ENCODE results near the gene TBC1D7.

TBC1D7 gene

DNA sequence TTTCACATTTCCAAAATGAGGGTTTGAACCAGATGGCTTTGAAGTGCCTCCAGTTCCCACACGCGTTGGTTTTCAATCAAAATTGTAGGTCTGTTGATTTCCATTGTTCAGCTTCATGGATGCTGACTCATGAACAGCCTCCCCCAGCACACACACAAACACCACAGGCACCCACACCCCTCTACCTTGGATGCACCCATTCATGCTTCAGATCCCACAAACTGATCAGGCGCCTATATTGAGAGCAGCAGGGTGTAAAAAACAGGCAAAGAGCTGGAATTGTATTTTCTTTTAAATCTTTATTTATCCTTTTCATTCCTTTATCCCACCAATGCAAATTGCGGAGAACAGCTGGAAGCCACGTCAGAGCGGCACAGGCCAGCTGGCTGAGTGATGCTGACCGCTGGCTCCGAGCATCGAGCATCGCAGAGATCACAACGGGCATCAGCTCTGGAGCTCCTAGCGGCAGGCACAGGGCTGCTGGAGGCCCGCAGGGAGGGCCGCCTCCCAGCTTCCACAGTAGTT is 29.3 kb upstream of the TBC1D7 start:
- in situ Hi-C loops (cut with MboI; ENCODE audit: low sequenced_read_pairs) = no loop called here

DNA sequence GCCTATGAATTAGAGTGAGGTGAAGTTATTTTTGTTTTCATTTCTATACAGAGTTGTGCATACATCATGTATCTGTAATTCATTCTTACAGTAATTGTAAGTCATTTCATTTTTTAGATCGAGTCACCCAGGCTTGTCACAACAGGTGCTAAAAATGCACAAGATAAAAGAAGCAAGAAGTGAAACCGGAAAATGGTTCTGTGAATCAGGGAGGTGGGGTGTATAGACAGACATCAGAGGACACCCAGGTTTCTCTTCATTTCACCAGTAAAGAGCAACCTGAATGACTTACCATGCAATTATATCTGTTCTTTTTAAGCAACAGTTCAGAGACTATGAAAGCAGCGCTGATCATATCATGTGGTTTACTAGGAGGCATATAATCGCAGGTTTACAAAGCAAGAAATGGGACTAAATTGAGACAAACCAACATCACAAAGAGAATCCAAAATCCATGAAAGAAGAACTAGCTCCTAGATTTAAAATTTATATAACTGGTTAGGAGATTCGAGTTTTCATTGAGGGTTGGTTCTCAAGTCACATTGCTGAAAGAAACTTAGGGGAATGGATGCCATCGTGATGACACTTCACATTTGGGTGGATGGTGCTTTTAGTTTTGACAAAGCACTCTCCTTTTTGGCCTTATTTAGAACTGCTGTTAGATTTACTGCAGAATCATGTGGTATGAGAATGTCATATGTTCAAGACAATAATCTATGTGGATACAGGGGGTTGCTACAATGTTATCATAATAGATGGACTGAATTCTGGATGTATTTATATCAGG is 27.9 kb upstream of the TBC1D7 start:
- in situ Hi-C loops (cut with MboI; ENCODE audit: low sequenced_read_pairs) = no loop called here

- in situ Hi-C loops (cut with MboI; ENCODE audit: low sequenced_read_pairs) = no loop called here
These were observed 27.0 kb upstream of the TBC1D7 start for GRCh38 chr6:13355043-13355945.

DNA sequence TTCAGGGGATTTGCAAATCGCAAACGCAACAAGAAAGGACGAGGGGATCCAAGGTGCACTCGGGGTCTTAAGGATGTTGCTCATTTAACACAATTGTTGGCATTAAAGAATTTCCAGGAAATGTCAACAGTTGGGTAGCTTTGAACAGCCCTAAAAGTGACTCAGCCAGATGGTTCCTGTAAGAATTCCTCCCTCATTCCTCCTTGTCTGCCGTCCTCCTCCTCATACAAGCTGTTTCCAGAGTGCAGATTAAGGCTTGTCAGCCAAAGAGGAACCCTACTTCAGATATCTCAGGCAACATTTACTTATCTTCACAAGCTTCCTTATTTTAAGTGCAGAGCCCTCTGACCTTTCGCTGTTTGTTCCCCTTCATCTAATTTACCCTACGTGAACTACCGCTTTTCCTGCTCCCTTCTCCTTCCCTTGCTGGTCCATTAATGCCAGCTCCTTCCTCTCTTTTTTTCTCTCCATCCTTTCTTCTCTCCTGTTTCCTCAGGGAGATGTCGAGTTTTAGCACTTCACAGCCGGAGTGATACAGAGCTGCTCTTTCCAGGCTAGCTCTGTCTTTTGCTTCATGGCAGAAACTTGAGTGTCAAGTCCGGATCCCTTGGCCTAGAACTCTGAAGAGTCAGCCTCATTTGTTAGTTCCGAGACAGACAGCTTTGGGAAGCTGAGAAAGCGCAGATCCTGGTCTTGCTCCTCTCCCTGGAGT is 26.1 kb upstream of the TBC1D7 start:
- in situ Hi-C loops (cut with MboI; ENCODE audit: low sequenced_read_pairs) = no loop called here

GRCh38 chr6:13352165-13352564 is 23.8 kb upstream of the TBC1D7 start:
- in situ Hi-C loops (cut with MboI; ENCODE audit: low sequenced_read_pairs) = no loop called here

- in situ Hi-C loops (cut with MboI; ENCODE audit: low sequenced_read_pairs) = no loop called here
These were observed 22.9 kb upstream of the TBC1D7 start for GRCh38 chr6:13351271-13351670.

- in situ Hi-C loops (cut with MboI; ENCODE audit: low sequenced_read_pairs) = loop anchor here (25.0 kb wide), 2 partner anchors 187 to 712 kb away; no protein-coding TSS in a partner anchor
These were observed 21.6 kb upstream of the TBC1D7 start for GRCh38 chr6:13349811-13350506.

- in situ Hi-C loops (cut with MboI; ENCODE audit: low sequenced_read_pairs) = loop anchor here (25.0 kb wide), 2 partner anchors 189 to 714 kb away; no protein-coding TSS in a partner anchor
These were observed 20.2 kb upstream of the TBC1D7 start for GRCh38 chr6:13348334-13349113.

GRCh38 chr6:13346245-13346644 is 17.9 kb upstream of the TBC1D7 start:
- in situ Hi-C loops (cut with MboI; ENCODE audit: low sequenced_read_pairs) = loop anchor here (25.0 kb wide), 2 partner anchors 191 to 716 kb away; no protein-coding TSS in a partner anchor

DNA sequence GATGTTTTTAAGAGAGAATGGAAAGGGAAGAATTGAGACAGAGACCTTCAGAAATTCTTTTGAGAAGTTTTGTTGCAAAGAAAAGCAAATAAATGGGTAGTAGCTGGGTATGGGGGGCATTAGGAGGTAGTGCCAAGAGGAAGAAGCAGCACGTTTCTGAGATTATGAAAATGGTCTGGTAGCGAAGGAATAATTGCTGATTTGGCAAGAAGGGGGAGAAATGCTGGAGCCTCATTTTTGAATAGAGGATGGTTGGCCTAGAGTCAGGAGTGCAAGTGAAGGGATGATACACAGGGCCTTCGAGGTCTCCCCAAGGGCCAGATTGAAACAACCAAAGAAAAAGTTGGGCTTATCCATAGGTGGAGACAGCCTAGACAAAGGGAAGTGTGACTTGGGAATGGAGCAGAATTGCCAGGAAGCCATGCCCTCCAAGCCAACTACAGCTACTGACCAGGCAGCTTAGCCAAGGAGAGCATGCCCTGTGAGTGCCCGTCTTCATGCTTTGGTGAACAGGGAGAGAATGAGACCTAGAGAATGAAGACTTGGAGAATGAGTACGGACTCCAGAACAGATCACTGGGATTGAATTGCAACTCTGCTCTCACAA is 14.2 kb upstream of the TBC1D7 start:
- in situ Hi-C loops (cut with MboI; ENCODE audit: low sequenced_read_pairs) = loop anchor here (25.0 kb wide), 2 partner anchors 195 to 720 kb away; no protein-coding TSS in a partner anchor

- in situ Hi-C loops (cut with MboI; ENCODE audit: low sequenced_read_pairs) = loop anchor here (10.0 to 25.0 kb wide), 3 partner anchors 197 to 722 kb away; no protein-coding TSS in a partner anchor
These were observed 11.7 kb upstream of the TBC1D7 start for GRCh38 chr6:13339863-13340630.

- in situ Hi-C loops (cut with MboI; ENCODE audit: low sequenced_read_pairs) = loop anchor here (10.0 to 25.0 kb wide), 3 partner anchors 199 to 724 kb away; no protein-coding TSS in a partner anchor
These were observed 9.7 kb upstream of the TBC1D7 start for GRCh38 chr6:13338038-13338437.

- in situ Hi-C loops (cut with MboI; ENCODE audit: low sequenced_read_pairs) = loop anchor here (10.0 to 25.0 kb wide), 3 partner anchors 201 to 726 kb away; no protein-coding TSS in a partner anchor
These were observed 8.2 kb upstream of the TBC1D7 start for GRCh38 chr6:13336553-13336952.

DNA sequence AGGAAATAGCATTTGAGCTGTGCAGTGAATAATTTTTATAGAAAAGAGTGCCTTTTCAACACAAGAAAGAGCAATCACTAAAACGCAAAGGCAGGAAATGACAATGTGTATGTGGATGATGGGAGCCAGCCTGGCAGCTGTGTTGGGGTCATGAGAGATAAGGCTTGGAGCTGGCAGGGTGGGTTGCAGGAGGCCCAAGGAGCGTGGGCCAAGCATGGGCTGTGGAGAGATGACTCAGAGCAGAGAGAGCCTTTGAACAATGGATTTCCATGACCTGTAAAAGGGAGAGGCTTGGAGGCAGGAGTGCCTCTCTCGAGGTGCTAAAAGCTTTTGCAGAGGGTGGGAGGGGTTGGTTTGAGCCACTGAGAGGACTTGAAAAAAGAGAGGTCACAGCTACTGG is 6.6 kb upstream of the TBC1D7 start:
- in situ Hi-C loops (cut with MboI; ENCODE audit: low sequenced_read_pairs) = loop anchor here (10.0 to 25.0 kb wide), 3 partner anchors 202 to 727 kb away; no protein-coding TSS in a partner anchor

GRCh38 chr6:13332349-13332706 is 4.0 kb upstream of the TBC1D7 start:
- in situ Hi-C loops (cut with MboI; ENCODE audit: low sequenced_read_pairs) = loop anchor here (10.0 to 25.0 kb wide), 3 partner anchors 205 to 730 kb away; no protein-coding TSS in a partner anchor

GRCh38 chr6:13331516-13332348 is 3.4 kb upstream of the TBC1D7 start:
- in situ Hi-C loops (cut with MboI; ENCODE audit: low sequenced_read_pairs) = loop anchor here (10.0 to 25.0 kb wide), 3 partner anchors 206 to 731 kb away; no protein-coding TSS in a partner anchor

DNA sequence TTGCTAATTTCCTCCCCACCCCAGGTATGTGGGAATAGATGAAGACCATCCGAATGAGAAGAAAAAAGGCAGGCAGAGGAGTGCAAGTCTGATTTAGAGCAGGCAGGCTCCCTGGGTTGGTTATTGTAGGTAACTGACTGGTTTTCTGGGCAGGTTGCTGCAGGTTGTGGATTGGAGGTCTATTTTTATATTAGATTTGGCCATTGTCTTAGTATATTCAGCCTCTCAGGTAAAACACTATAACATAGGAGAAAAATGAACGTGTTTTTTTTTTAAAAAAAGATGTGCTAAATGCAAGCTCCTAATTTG is 492 bp upstream of the TBC1D7 start:
- in situ Hi-C loops (cut with MboI; ENCODE audit: low sequenced_read_pairs) = loop anchor here (25.0 kb wide), 2 partner anchors 208 to 733 kb away; no protein-coding TSS in a partner anchor

Data from HL-60/S4 (cell line).